Measurements from ENCODE around the gene GJA9.
"Not testable (repeated sequence)": the region's sequence is repeated elsewhere in the genome, so short reads cannot be mapped to it uniquely, and the experiment has no call there.

GJA9 gene

GRCh38 chr1:38881487-38881886 is at the start of gene GJA9:
Gene GJA9 (minus strand): TSS chr1:38881587. CDS start chr1:38876098, 5,489 bp downstream.
- no peak for DNase-seq

DNA sequence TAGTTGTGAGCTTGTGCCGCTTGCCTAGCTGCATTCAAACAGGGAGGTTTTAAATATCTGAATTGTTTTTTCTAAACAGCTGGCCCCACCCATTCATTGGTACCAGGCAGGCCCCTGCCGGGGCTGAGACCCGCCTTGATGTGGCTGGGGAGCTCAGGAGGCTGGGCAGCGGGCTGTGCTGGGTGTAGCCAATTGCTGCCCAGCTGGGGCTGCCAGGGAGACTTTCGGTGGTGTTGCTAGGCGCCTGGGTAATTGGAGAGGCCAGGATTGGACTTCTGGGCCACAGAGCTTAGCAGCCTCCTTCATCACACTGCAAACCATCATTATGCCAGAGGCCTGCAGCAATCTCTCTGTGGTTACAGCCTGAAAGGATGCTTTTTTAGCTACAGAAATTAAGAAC is 48.1 kb upstream of the GJA9 start:
- no peak for DNase-seq

DNA sequence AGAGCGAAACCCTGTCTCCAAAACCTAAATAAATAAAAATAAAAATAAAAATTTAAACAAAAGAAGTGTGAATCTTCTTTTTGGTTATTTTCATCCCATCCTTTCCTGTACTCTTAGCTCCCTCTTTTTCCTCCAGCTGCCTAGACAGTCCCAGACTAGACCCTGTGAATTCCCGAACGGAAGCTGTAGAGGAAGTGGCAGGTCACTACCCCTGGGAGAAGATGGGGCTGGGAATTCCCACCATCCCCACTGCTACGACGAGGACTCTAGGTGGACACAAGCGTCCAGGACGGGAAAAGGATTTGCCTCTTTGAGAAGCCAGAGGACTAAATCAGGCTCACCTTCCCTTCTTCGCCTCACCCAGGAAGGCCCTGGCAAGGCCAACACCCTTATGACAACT is 47.7 kb upstream of the GJA9 start:
- no peak for DNase-seq

- no peak for DNase-seq
Observed at GRCh38 chr1:38926091-38926490, 44.7 kb upstream of the GJA9 start.

- no peak for DNase-seq
Observed at GRCh38 chr1:38925391-38925790, 44.0 kb upstream of the GJA9 start.

DNA sequence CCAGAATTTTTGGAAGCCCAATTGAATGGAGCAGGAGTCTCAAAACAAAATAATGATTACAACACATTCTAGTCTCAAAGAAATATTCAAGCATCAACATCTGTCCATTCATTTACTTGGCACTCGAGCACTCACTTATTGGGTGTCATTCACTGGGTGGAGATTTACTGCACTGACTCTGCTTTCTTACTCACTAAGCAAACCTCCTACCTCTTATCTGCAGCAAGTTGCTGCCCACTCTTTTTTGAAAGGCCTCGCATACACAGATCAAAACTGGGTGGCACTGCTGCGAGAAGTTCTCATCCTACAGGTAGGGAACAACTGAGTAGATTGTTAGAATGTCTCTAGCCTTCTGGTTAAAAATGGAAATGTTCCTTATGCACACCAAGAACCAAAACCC is 42.2 kb upstream of the GJA9 start:
- no peak for DNase-seq

DNA sequence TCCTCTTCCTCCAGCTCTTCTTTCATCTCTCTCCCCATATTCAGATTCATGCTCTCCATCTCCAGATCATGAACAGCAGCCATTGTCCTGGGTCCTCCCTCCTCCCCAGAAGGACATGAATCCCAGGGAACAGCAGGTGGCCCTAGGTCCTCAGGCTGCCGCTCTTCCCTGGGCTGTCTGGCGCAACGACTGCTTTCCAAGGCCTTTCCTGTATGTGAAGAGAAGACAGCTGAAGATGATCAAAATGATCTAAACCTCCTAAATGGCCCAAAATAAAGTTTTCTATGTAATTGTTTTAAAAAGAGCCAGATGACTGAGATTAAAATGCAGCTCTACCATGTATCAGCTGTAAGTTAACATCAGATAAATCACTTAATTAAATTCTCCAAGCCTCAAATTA is 37.7 kb upstream of the GJA9 start:
- no peak for DNase-seq

GRCh38 chr1:38918568-38918967 is 37.2 kb upstream of the GJA9 start:
- no peak for DNase-seq

DNA sequence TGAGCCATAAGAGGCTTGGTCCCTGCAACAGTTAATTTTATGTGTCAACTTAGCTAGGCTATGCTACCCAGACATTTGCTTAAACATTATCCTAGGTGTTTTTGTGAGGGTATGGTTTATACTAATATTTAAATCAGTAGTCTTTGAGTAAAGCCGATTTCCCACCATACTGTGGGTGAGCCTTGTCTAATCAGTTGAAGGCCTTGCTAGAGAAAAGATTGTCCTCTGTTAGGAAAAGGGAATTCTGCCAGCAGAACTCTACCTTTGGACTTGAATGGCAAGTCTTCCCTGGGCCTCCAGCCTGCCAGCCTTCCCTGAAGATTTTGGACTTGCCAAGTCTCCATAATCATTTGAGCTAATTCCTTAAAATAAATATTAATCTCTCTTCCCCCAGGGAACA is 36.4 kb upstream of the GJA9 start:
- no peak for DNase-seq

DNA sequence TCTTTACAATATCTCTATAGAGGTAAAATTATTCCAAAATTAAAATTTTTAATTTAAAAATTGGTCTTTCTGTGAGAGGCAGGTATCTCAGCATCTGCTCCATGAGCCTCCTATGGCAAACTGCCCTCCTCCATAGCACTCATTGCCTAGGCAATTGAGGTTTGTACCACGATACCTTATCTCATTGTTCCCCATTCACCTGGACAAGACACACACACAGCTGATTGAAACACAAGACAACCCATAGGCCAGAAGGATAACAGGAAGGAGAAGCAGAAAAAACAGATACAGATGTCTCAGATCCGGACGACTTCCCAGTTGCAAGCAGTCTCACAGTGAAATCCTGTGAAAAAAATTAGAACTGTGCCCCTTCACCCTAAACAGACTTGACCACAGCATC is 36.0 kb upstream of the GJA9 start:
- no peak for DNase-seq

DNA sequence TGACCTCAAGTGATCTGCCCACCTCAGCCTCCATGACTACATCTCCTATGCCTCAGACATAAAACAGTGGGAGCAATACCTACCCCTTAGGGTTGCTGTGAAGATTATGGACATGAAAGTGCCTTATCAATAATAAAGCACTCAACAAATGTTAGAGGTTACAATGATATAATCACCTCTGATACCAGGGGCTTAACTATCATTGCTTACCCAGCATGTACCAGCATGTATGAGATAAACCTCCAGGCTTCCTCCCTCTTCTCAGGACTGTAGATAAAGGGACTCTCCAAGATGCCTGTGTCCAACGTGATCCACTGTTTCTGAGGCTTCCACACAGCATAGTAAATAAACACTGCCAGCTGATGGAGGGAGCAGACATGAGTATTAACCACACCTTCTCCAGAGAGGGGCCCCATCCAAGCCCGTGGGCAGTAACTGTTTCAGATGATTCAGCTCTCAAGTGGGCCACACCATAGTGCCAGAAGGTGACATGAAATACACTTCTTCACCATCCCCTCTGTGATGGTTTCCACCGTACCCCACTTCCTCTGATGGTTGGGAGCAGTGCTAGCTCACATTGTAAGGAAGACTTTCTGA is 34.1 kb upstream of the GJA9 start:
- no peak for DNase-seq

GRCh38 chr1:38914908-38915307 is 33.5 kb upstream of the GJA9 start:
- DNase-seq, result not testable (repeated sequence)

- no peak for DNase-seq
Observed at GRCh38 chr1:38908821-38909220, 27.4 kb upstream of the GJA9 start.

DNA sequence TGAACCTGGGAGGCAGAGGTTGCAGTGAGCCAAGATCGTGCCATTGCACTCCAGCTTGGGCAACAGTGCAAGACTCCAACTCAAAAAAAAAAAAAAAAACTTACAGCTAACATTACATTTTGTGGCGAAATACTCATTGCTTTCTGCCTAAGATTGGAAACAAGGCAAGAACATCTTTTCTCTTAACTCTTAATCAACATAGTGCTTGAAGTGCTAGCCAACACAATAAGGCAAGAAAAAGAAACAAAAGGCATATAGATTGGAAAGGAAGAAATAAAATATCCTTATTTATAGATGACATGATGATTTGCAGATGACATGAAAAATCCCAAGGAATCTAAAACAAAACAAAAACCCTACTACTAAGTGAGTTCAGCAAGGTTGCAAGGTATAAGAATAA is 24.6 kb upstream of the GJA9 start:
- no peak for DNase-seq

DNA sequence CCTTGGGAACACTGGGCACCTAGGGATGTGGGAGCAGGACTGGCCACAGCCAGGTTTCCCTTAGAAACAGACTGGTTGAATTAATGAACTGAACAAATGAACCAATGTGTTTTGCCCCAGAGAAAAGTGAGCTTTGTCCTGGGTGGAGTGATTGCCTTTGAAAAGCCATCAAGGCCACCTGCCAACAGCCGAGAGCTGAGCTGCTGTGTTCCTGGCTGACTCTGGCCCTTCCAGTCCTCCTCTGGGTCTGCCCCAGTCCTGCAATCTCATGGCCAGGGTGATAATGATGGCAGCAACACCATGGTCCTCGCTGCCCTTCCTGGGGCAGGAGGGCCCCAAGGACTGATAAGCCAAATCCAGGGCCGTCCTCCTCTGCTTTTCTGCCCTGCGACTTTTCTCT is 18.2 kb upstream of the GJA9 start:
- DNase-seq, result no peak

DNA sequence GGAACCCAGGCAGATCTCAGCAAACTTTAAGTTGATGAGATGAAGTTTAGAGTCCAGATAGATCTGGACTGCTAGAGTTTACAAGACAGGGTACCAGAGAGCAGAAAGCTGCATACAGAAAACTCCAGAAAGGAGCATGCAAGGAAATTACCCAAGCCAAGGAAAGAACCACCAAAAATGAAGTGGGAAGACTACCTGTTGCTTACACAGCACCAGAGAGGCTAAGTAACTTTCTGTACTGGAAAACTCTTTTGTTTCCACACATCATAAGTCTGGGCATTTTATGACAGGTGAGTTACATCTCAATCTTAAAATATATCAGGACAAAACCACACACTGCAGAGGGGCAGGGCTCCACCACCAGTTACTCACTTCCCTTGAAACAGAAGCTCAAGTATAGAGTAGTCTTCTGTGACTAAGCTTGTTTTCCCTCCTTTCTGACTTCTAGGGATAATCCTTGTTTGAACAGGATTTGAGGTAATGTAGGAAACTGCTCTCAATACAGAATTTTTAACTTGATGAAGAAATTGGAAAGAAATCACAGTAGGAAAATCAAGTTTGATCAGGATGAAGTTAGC is 17.4 kb upstream of the GJA9 start:
- no peak for DNase-seq

DNA sequence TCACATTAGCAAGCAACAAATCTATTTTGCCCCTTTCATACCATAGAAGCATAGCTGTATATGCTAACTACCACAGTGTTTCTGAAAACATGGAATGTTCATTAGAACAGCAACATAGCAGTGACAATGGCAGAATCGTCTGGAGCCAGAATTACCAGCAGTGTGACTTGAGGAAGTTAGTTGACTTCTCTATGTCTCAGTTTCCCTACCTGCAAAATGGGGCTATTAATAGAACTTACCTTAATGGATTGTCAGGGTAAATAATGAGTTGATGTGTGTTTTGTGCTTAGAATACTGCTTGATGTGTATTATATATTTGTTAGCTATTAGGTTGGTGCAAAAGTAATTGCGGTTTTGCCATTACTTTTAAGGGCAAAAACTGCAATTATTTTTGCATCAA is 14.8 kb upstream of the GJA9 start:
- no peak for DNase-seq

DNA sequence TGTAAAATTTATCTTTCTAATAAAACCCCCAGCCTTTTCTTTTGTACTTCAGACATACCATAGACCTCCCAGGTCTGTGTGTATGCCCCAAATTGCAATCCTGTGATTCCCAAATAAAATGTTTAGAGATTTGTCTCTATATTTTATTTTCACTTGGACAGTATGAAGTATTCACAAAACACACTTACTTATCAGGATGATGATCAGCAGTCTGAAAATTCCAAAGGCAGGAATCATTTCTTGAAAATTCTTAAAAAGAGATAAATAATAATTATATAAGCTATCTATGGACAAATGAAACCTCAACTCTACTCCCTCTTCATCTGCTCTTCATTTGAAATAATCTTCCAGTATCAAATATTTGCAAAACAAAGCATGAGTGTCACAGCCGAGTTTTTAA is 11.6 kb upstream of the GJA9 start:
- no peak for DNase-seq

DNA sequence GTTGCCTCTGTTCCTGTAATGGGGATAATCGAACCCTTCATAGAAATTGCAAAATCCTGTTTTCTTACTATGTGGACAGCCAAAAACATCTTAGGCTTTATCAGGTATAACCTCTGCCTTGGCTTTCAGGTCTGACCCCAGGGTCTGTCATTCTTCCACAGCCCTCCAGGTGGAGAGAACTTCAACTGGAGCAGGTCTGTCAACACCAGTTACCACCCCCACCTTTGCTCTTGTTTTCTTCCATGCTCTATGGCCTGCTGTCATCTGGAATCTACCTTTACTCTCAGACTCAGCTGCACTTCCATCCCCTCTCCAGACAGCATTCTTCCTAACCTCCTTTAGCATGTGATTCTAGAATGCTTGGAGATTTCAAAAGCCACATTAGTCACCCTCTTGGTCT is 10.4 kb upstream of the GJA9 start:
- no peak for DNase-seq

DNA sequence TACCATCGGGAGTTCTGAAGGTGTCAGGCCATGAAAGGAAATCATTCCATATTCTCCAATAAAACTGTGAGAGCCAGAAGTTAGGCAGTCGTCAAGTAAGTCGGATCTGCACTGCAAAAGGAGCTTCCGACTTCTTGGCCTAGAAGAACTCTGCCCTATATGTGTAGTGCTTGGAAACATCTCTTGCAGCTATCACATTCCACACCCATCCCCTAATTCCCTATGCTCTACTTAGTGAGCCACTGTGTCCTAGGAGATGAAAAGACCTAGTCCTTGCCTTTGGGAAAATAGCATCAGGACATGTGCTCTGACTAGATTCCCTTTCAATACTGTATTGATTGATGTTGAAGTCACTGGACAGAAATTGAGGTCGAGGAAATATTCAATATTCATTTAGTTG is 8.2 kb upstream of the GJA9 start:
- DNase-seq, result no peak

DNA sequence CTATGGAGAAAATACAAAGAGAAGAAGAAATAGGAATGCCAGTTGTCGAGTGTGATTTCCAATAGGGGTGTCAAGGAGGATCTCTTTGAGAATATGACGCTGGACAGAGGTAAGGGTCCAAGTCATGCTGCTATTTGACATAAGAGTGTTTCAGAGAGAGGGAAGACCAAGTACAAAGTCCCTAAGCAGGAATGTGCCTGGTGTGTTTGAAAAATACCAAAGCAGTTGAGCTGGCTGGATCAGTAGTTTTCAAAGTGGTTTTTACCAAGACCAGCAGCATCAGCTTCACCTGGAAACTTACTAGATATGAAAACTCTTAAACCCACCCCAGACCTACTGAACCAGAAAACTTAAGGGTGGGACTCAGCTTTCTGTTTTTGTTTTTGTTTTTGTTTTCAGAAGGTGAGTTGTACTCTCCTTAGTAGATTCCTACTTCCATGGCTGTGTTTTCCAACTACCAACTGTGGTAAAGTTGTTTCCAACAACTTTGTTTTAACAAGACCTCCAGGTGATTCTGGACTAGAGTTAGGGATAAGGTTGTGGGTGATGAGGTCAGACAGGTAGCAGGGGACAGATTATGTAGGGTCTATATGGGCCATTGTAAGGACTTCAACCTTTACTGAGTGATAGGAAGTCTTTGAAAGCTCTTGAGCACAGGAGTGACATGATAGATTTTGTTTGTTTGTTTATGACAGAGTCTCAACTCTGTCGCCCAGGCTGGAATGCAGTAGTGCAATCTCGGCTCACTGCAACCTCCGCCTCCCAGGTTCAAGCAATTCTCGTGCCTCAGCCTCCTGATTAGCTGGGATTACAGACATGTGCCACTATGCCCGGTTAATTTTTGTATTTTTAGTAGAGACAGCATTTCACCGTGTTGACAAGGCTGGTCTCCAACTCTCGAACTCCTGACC is 7.3 kb upstream of the GJA9 start:
- no peak for DNase-seq

DNA sequence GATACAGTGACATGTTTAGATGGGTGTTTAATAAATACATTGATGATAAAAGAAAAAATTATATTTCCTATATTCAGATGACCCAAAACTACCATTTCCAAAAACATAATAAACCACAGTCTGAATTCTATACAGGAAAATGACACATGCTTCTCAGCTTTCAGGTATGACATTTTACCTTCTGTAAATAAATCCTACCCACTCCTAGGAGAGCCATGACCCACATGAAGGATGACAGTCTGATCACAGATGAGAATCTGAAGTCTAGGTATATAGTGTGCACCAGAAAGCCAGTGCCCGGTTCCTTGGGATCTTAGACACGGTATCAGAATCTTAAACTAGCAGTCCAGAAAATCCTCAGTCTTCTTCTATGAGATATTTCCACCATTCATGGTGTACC is 3.7 kb upstream of the GJA9 start:
- DNase-seq, result no peak

GRCh38 chr1:38875811-38876210 is 5.6 kb downstream of the GJA9 start:
- DNase-seq, result no peak

Data from AML-193 (cell line).